ENCODE results near the gene OTOP3. TPM values are rescaled to one million over a fixed set of nuclear protein-coding genes. Genes with fewer than 3 reads are reported as not detected.

The OTOP3 gene
- total RNA-seq, 1 experiment from 2014 or later, result not detected

GRCh38 chr17:74951680-74952421, 16.2 kb downstream of the OTOP3 start:
- Mint-ChIP-seq H3K9me3 (no peaks in the 10 kb centered on the region), H3K36me3 (ENCODE audit: insufficient read depth in 1 of 3, low read depth in 3 of 3) (no peaks in the 10 kb centered on the region), H3K4me3 (no peak overlapping the region), H3K27ac (no peak overlapping the region), H3K4me1 (peaks cover 11 to 19% of the 10 kb centered on the region in 2 experiments), H3K27me3 (ENCODE audit: low read depth) (peaks cover 19% of the 10 kb centered on the region)
- H3K18ac ChIP-seq (ENCODE audit: insufficient read length, low read depth, low read length), result no peak overlapping the region
- DNase-seq, result peak; percentile 89
- WGBS (ENCODE audit: extremely low coverage, insufficient read length, low lambda C conversion rate), result no CpG with 5 or more reads among the region's 32 CpGs
- no peaks in the 10 kb centered on the region for H3K9me3 ChIP-seq (ENCODE audit: control insufficient read depth, low read depth, low read length)
- H2BK15ac ChIP-seq (ENCODE audit: low read depth, low read length), result no peak overlapping the region
- TF ChIP-seq, protein P1, sequence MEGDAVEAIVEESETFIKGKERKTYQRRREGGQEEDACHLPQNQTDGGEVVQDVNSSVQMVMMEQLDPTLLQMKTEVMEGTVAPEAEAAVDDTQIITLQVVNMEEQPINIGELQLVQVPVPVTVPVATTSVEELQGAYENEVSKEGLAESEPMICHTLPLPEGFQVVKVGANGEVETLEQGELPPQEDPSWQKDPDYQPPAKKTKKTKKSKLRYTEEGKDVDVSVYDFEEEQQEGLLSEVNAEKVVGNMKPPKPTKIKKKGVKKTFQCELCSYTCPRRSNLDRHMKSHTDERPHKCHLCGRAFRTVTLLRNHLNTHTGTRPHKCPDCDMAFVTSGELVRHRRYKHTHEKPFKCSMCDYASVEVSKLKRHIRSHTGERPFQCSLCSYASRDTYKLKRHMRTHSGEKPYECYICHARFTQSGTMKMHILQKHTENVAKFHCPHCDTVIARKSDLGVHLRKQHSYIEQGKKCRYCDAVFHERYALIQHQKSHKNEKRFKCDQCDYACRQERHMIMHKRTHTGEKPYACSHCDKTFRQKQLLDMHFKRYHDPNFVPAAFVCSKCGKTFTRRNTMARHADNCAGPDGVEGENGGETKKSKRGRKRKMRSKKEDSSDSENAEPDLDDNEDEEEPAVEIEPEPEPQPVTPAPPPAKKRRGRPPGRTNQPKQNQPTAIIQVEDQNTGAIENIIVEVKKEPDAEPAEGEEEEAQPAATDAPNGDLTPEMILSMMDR (conservative IDR thresholded peaks at IDR 0.05), result no peak
- H4K20me1 ChIP-seq (ENCODE audit: control insufficient read depth, insufficient read depth, insufficient read length), result no peaks in the 10 kb centered on the region
- no peak overlapping the region for H2AK5ac ChIP-seq (ENCODE audit: insufficient read length, low read length)
- H3K27me3 ChIP-seq (ENCODE audit: insufficient read depth, low read length), result no peaks in the 10 kb centered on the region
- no peak overlapping the region for H3K56ac ChIP-seq (ENCODE audit: insufficient read length, low read depth, low read length)
- H3T11ph ChIP-seq (ENCODE audit: low read length), result no peak overlapping the region
- H4K91ac ChIP-seq (ENCODE audit: insufficient read length, low read depth, low read length), result no peak overlapping the region
- H3K9ac ChIP-seq (ENCODE audit: extremely low read depth, insufficient read length, low read length), result no peak overlapping the region
- H3K27ac ChIP-seq (ENCODE audit: insufficient read length, low read depth, low read length), result no peak overlapping the region
- no peak overlapping the region for H3K4ac ChIP-seq (ENCODE audit: low read depth, low read length)
- H2BK120ac ChIP-seq (ENCODE audit: low read depth, low read length, poor library complexity, severe bottlenecking), result no peak overlapping the region
- no peaks in the 10 kb centered on the region for H3K79me2 ChIP-seq (ENCODE audit: insufficient read depth, low read length)
- H4K5ac ChIP-seq (ENCODE audit: insufficient read length, low read depth, low read length), result no peak overlapping the region
- no peak overlapping the region for H3K23ac ChIP-seq (ENCODE audit: insufficient read length, low read depth, low read length)
- H3K23me2 ChIP-seq (ENCODE audit: insufficient read length, low read depth, low read length, poor library complexity, severe bottlenecking), result peaks cover 2% of the 10 kb centered on the region
- no peaks in the 10 kb centered on the region for H3K4me1 ChIP-seq (ENCODE audit: insufficient read depth, low read length)
- H2BK12ac ChIP-seq (ENCODE audit: insufficient read length, low read depth, low read length), result no peak overlapping the region
- no peak overlapping the region for H2BK20ac ChIP-seq (ENCODE audit: low read depth, low read length, poor library complexity, severe bottlenecking)
- no peak overlapping the region for H3K4me2 ChIP-seq (ENCODE audit: insufficient read depth, insufficient read length, low read length)
- H3K14ac ChIP-seq (ENCODE audit: insufficient read depth, low read length), result peak overlapping the region; percentile 42; the same call in 1 of the 2 replicates
- no peak overlapping the region for H2AFZ ChIP-seq (ENCODE audit: low read length)
- H3K79me1 ChIP-seq (ENCODE audit: insufficient read depth, low read depth, low read length, poor library complexity, severe bottlenecking), result no peaks in the 10 kb centered on the region
- no peak overlapping the region for H4K8ac ChIP-seq (replicated peaks; ENCODE audit: insufficient read length, low read depth, low read length)
- no peak overlapping the region for H2BK5ac ChIP-seq (ENCODE audit: insufficient read length, low read length)

Data from H9 (cell line).